GM10266 (cell line): ENCODE measurements around the gene BGLAP.
"Not testable (repeated sequence)": the region's sequence is repeated elsewhere in the genome, so short reads cannot be mapped to it uniquely, and the experiment has no call there.

ENCODE experiments used
- DNase-seq: peaks from one replicate; pipeline ENCODE4 v3.0.0; 2012; ENCODE audit errors: extremely low spot score
- TF ChIP-seq, protein P1 (sequence below): IDR thresholded peaks from 2 replicates; pipeline ENCODE4 v1.5.1; 2012; ENCODE audit warnings: mild to moderate bottlenecking, low read depth; ENCODE audit not compliant: control insufficient read depth, insufficient read depth; ENCODE audit errors: missing control alignments

Gene BGLAP

DNA sequence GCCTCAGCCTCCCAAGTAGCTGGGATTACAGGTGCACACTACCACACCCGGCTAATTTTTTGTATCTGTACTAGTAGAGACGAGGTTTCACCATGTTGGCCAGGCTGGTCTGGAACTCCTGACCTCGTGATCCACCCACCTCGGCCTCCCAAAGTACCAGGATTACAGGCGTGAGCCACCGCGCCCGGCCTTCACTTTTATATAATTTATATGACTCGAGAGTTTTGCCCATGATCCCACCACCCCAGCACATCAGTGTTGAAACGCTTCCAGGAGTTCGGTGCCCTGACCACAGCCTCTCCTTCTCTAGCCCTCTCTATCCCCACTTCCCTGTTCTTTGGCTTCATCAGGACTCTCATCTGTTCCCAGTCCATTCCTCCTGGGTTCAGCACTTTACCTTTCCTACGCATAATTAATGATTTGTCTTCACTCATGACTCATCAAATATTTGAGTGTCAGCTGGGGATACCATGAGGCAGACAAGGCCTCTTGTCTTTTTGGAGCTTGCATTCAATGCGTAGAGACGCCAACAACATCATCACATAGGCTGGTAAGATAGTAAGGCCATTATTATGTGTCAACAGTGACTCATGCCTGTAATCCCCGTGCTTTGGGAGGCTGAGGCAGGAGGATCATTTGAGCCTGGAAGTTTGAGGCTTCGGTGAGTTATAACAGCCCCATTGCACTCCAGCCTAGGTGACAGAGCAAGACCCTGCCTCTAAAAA lies 27.8 kb upstream of the BGLAP start:
- no peak for DNase-seq

GRCh38 chr1:156216361-156217086 lies 25.5 kb upstream of the BGLAP start:
- DNase-seq = not testable (repeated sequence)

More for the DNA sequence above, 27.8 kb upstream of the BGLAP start:
- TF ChIP-seq, protein P1, sequence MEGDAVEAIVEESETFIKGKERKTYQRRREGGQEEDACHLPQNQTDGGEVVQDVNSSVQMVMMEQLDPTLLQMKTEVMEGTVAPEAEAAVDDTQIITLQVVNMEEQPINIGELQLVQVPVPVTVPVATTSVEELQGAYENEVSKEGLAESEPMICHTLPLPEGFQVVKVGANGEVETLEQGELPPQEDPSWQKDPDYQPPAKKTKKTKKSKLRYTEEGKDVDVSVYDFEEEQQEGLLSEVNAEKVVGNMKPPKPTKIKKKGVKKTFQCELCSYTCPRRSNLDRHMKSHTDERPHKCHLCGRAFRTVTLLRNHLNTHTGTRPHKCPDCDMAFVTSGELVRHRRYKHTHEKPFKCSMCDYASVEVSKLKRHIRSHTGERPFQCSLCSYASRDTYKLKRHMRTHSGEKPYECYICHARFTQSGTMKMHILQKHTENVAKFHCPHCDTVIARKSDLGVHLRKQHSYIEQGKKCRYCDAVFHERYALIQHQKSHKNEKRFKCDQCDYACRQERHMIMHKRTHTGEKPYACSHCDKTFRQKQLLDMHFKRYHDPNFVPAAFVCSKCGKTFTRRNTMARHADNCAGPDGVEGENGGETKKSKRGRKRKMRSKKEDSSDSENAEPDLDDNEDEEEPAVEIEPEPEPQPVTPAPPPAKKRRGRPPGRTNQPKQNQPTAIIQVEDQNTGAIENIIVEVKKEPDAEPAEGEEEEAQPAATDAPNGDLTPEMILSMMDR = no peak

- peak; percentile 47 for DNase-seq
- TF ChIP-seq, protein P1 = no peak
These were observed 24.1 kb upstream of the BGLAP start for GRCh38 chr1:156217871-156218270.

DNA sequence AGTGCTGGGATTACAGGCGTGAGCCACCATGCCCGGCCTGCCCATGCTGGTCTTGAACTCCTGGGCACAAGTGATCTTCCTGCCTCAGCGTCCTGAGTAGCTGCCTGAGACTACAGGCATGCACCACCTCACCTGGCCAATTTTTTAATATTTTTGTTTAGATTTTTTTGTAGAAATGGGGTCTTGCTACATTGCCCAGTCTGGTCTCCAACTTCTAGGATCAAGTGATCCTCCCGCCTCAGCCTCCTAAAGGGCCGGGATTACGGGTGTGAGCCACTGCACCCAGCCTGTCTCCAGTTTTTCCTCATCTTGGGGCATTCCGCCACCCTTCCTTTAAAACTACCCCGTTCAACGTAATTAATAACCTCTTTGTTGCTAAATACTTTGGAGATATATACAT lies 21.8 kb upstream of the BGLAP start:
- no peak for DNase-seq
- TF ChIP-seq, protein P1 = no peak

- DNase-seq = no peak
- TF ChIP-seq, protein P1 = no peak
These were observed 19.8 kb upstream of the BGLAP start for GRCh38 chr1:156221986-156222692.

DNA sequence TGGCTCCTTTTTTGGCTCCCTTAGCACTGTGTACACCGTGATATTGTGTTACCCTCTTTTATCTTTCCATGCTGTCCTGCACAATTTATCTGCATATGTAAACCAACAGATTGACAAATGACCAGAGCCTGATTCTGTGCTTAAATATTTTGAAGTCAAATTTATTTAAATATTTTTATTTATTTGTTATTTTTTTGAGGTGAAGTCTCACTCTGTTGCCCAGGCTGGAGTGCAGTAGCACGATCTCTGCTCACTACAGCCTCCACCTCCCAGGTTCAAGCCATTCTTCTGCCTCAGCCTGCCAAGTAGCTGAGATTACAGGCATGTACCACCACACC lies 16.3 kb upstream of the BGLAP start:
- no peak for DNase-seq
- TF ChIP-seq, protein P1 = no peak

DNA sequence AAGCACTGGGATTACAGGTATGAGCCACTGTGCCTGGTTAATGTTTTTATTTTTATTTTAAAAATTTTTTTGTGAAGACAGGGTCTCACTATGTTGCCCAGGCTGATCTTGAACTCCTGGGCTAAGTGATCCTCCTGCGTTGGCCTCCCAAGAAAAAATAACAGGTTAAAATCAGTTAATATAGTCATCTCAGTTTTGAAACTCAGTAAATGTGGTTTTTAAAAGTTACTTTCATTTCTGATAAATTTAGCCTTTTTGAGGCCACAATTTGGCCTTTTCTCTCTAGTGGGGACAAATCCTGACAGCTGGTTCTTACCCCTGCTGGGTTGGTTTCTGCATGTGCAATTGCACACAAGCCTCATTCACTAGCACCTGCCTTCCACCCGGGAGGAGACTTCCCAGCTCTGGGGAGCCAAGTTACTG lies 15.9 kb upstream of the BGLAP start:
- peak; percentile 71 for DNase-seq
- TF ChIP-seq, protein P1 = no peak
